Gastrocnemius medialis (tissue), 4 donors: Measurements from ENCODE around the gene AMHR2.

Experiments used
- POLR2A ChIP-seq, 2 donors: fragments of 450-650 bp; IDR thresholded peaks; one replicate each; pipeline ENCODE4 v1.6.1; 2017; ENCODE audit warnings: antibody characterized with exemption in 2 of 2, mild to moderate bottlenecking in 2 of 2, moderate library complexity in 2 of 2
- TF ChIP-seq, protein P1 (sequence below), 5 experiments: fragments of 450-650 bp in 3 of 5; fragments of 200-600 bp in 2 of 5; sonication (generic) in 2 of 5; IDR thresholded peaks in 4 of 5; conservative IDR thresholded peaks in 1 of 5; 1 replicate in 4 of 5; 2 replicates in 1 of 5; pipeline ENCODE4 v1.5.1; 2016 to 2019; ENCODE audit warnings: antibody characterized with exemption in 5 of 5, mild to moderate bottlenecking in 3 of 5, moderate library complexity in 3 of 5

GRCh38 chr12:53467082-53467481 is 43.4 kb downstream of the AMHR2 start:
- TF ChIP-seq, protein P1, sequence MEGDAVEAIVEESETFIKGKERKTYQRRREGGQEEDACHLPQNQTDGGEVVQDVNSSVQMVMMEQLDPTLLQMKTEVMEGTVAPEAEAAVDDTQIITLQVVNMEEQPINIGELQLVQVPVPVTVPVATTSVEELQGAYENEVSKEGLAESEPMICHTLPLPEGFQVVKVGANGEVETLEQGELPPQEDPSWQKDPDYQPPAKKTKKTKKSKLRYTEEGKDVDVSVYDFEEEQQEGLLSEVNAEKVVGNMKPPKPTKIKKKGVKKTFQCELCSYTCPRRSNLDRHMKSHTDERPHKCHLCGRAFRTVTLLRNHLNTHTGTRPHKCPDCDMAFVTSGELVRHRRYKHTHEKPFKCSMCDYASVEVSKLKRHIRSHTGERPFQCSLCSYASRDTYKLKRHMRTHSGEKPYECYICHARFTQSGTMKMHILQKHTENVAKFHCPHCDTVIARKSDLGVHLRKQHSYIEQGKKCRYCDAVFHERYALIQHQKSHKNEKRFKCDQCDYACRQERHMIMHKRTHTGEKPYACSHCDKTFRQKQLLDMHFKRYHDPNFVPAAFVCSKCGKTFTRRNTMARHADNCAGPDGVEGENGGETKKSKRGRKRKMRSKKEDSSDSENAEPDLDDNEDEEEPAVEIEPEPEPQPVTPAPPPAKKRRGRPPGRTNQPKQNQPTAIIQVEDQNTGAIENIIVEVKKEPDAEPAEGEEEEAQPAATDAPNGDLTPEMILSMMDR (IDR thresholded peaks at IDR 0.05 in 4 of 5, conservative IDR thresholded peaks at IDR 0.05 in 1 of 5) = no peak
- no peak for TF ChIP-seq POLR2A (IDR thresholded peaks at IDR 0.05)
